Mammary epithelial cell (primary cell): ENCODE results near the gene NCOA3.

Experiments used
- CTCF ChIP-seq, 2 donors: IDR thresholded peaks in 1 of 2; conservative IDR thresholded peaks in 1 of 2; 2 replicates each; pipeline ENCODE4 v1.5.1; 2011 to 2012; ENCODE audit warnings: inconsistent platforms in 2 of 2, low read length in 2 of 2, mild to moderate bottlenecking in 2 of 2, control low read depth in 1 of 2, low read depth in 1 of 2; ENCODE audit not compliant: insufficient read depth in 1 of 2; ENCODE audit errors: extremely low read depth in 1 of 2
- EZH2 ChIP-seq: IDR thresholded peaks from 2 replicates; pipeline ENCODE4 v1.6.1; 2012; ENCODE audit warnings: low read length, inconsistent platforms, borderline replicate concordance

GRCh38 chr20:47588158-47588557 lies 86.5 kb downstream of the NCOA3 start:
- TF ChIP-seq EZH2 (no peak), CTCF (conservative IDR thresholded peaks at IDR 0.05 in 1 of 2, IDR thresholded peaks at IDR 0.05 in 1 of 2; ENCODE audit: extremely low read depth in 1 of 2, insufficient read depth in 1 of 2, low read depth in 1 of 2, low read length in 2 of 2) (no peak)
